ENCODE measurements around the gene SHMT2.

Gene SHMT2

GRCh38 chr12:57229634-57230380 is at the start of gene SHMT2:
TSS of gene SHMT2 (plus strand) at chr12:57229711. CDS start at chr12:57229779, 68 bp downstream.
- peak; percentile 96 for DNase-seq

- no peak for DNase-seq
These were observed 49.1 kb upstream of the SHMT2 start for GRCh38 chr12:57180321-57180989.

- DNase-seq = no peak
These were observed 48.4 kb upstream of the SHMT2 start for GRCh38 chr12:57181072-57181471.

GRCh38 chr12:57181561-57182155 is 47.9 kb upstream of the SHMT2 start:
- DNase-seq = no peak

- peak; percentile 67 for DNase-seq
These were observed 46.5 kb upstream of the SHMT2 start for GRCh38 chr12:57182918-57183575.

- DNase-seq = no peak
These were observed 45.4 kb upstream of the SHMT2 start for GRCh38 chr12:57183939-57184725.

- no peak for DNase-seq
These were observed 44.1 kb upstream of the SHMT2 start for GRCh38 chr12:57185403-57185802.

GRCh38 chr12:57185906-57186508 is 43.5 kb upstream of the SHMT2 start:
- no peak for DNase-seq

- DNase-seq = no peak
These were observed 42.1 kb upstream of the SHMT2 start for GRCh38 chr12:57187222-57188089.

- no peak for DNase-seq
These were observed 41.5 kb upstream of the SHMT2 start for GRCh38 chr12:57188090-57188425.

- no peak for DNase-seq
These were observed 39.5 kb upstream of the SHMT2 start for GRCh38 chr12:57190037-57190436.

- DNase-seq = no peak
These were observed 38.7 kb upstream of the SHMT2 start for GRCh38 chr12:57190821-57191220.

- no peak for DNase-seq
These were observed 38.1 kb upstream of the SHMT2 start for GRCh38 chr12:57191410-57191809.

- DNase-seq = no peak
These were observed 36.6 kb upstream of the SHMT2 start for GRCh38 chr12:57192920-57193319.

- DNase-seq = no peak
These were observed 35.7 kb upstream of the SHMT2 start for GRCh38 chr12:57193706-57194245.

GRCh38 chr12:57194253-57194652 is 35.3 kb upstream of the SHMT2 start:
- no peak for DNase-seq

- no peak for DNase-seq
These were observed 34.3 kb upstream of the SHMT2 start for GRCh38 chr12:57195186-57195585.

- no peak for DNase-seq
These were observed 33.7 kb upstream of the SHMT2 start for GRCh38 chr12:57195611-57196371.

- no peak for DNase-seq
These were observed 33.1 kb upstream of the SHMT2 start for GRCh38 chr12:57196439-57196838.

- no peak for DNase-seq
These were observed 32.6 kb upstream of the SHMT2 start for GRCh38 chr12:57196956-57197355.
